HEK293T (cell line): ENCODE data around the gene ZSCAN10.

Experiments
- ARNT ChIP-seq: fragments of 450-650 bp; IDR thresholded peaks from 2 replicates; pipeline ENCODE4 v1.6.1; 2017; ENCODE audit warnings: mild to moderate bottlenecking
- BHLHE40 ChIP-seq: fragments of 450-650 bp; IDR thresholded peaks from 2 replicates; pipeline ENCODE4 v1.6.1; 2016; ENCODE audit warnings: mild to moderate bottlenecking, moderate library complexity, borderline replicate concordance
- CTBP1 ChIP-seq: fragments of 450-650 bp; IDR thresholded peaks from 2 replicates; pipeline ENCODE4 v1.6.1; 2016; ENCODE audit warnings: borderline replicate concordance
- ELF4 ChIP-seq: fragments of 450-650 bp; IDR thresholded peaks from 2 replicates; pipeline ENCODE4 v1.6.1; 2017; ENCODE audit warnings: antibody characterized with exemption
- FOXK2 ChIP-seq: fragments of 450-650 bp; IDR thresholded peaks from 2 replicates; pipeline ENCODE4 v1.6.1; 2016; ENCODE audit warnings: mild to moderate bottlenecking
- FOXM1 ChIP-seq: fragments of 450-650 bp; IDR thresholded peaks from 2 replicates; pipeline ENCODE4 v1.6.1; 2017; ENCODE audit warnings: mild to moderate bottlenecking, borderline replicate concordance
- L3MBTL2 ChIP-seq: fragments of 450-650 bp; conservative IDR thresholded peaks from 2 replicates; pipeline ENCODE4 v1.6.1; 2016; ENCODE audit warnings: mild to moderate bottlenecking
- LEF1 ChIP-seq: fragments of 450-650 bp; IDR thresholded peaks from 2 replicates; pipeline ENCODE4 v1.6.1; 2017; ENCODE audit warnings: mild to moderate bottlenecking, borderline replicate concordance
- NFRKB ChIP-seq: fragments of 450-650 bp; IDR thresholded peaks from 2 replicates; pipeline ENCODE4 v1.6.1; 2016; ENCODE audit warnings: mild to moderate bottlenecking, moderate library complexity
- SP1 ChIP-seq: fragments of 450-650 bp; IDR thresholded peaks from 2 replicates; pipeline ENCODE4 v1.6.1; 2017

DNA sequence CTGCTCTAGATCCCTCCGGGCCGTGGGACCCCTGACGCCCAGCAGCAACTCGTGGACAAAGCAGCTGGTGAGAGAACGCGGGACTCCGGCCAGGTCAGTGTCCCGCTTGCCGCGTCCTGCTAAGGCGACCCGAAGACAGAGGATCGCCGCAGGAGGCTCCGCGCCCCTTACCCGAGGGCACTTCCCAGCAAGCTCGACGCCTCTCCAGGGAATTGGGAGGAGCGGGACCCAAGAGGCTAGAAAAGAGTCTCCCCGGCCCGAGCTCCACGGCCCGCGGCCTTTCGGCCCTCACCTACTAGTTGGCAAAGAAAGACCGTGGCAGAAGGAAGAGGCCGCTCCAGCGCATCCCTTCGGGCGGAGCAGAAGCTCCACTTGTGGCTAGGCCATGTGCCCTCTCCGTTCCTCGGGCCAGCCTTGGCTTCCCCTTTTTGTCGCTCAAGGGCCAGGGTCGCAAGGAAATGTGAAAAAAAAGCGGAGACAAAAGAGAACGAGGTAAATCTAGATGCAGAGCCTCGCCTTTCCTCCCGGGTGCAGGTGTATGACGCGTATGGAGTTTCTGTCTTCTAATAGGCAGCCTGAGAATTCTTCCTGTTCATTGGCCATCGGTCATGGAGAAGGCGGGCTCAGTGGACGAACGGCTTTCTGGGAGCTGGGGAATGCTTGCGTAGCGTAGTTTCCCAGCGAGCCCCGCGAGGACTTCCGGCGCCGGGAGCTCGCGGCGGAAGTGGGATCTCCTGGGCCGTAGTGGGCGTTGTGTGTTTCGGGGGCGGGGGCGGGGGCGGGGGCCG, 35.4 kb upstream of the ZSCAN10 start, which contains the start of gene ZNF213:
- TF ChIP-seq ARNT (no peak), FOXK2 (no peak), CTBP1 (no peak), NFRKB (no peak), FOXM1 (no peak), ELF4 (no peak), SP1 (no peak), LEF1 (no peak), L3MBTL2 (peak; percentile 32), BHLHE40 (no peak)
